ENCODE results near the gene PLCH1.

PLCH1 gene

DNA sequence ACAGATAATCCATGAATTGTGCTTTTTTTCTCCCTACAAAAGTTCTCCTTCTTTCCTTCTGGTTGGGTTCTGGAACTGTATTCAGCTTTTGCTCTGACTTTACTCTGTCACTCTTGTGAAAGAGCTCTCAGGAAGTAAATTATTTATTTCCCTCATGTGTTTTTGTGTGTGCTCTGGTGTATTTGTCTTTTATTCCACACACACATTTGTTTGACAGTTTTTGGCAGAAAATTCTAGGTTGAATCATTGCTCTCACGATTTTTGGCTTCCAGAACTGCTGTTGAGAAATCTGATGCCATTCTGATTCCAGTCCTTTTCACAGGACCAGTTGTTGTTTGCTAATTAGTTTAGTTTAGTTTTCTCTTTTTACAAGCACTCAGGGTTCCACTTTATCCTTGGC lies 172.8 kb downstream of the PLCH1 start:
- DNase-seq (ENCODE audit: low spot score) = no peak
- in situ Hi-C loops (cut with MboI; ENCODE audit: low pct_unique_long_range_greater_than_20kb, low sequenced_read_pairs, unreplicated experiment) = no loop called here
- TF ChIP-seq CTCF (IDR thresholded peaks at IDR 0.05; ENCODE audit: extremely low read depth, insufficient read depth, missing control alignments) = no peak

- no peak for DNase-seq (ENCODE audit: low spot score)
- in situ Hi-C loops (cut with MboI; ENCODE audit: low pct_unique_long_range_greater_than_20kb, low sequenced_read_pairs, unreplicated experiment) = no loop called here
- no peak for TF ChIP-seq CTCF (IDR thresholded peaks at IDR 0.05; ENCODE audit: extremely low read depth, insufficient read depth, missing control alignments)
Measured at GRCh38 chr3:155568295-155568694, 176.6 kb downstream of the PLCH1 start.

DNA sequence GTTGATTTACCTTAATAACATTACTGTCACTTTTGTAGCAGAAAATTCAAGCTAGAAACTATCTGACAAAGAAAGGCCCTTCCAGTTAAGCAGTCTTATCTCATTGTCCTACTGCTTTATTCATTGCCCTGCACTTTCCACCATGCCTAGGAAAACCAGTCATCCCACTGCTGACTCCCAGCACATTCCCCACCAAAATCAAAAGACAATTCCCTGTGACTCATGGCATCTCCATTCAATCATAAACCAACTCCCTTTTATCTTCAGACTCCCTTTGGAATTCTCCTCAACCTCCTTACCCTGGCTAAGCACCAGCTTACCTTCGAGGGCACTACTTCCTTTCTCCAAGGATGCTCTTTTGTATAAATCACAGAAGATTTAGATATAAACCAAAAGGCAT lies 184.3 kb downstream of the PLCH1 start:
- no peak for DNase-seq (ENCODE audit: low spot score)
- TF ChIP-seq CTCF (IDR thresholded peaks at IDR 0.05; ENCODE audit: extremely low read depth, insufficient read depth, missing control alignments) = no peak
- in situ Hi-C loops (cut with MboI; ENCODE audit: low pct_unique_long_range_greater_than_20kb, low sequenced_read_pairs, unreplicated experiment) = no loop called here

GRCh38 chr3:155560135-155560534 lies 184.7 kb downstream of the PLCH1 start:
- in situ Hi-C loops (cut with MboI; ENCODE audit: low pct_unique_long_range_greater_than_20kb, low sequenced_read_pairs, unreplicated experiment) = no loop called here
- no peak for DNase-seq (ENCODE audit: low spot score)
- TF ChIP-seq CTCF (IDR thresholded peaks at IDR 0.05; ENCODE audit: extremely low read depth, insufficient read depth, missing control alignments) = no peak

DNA sequence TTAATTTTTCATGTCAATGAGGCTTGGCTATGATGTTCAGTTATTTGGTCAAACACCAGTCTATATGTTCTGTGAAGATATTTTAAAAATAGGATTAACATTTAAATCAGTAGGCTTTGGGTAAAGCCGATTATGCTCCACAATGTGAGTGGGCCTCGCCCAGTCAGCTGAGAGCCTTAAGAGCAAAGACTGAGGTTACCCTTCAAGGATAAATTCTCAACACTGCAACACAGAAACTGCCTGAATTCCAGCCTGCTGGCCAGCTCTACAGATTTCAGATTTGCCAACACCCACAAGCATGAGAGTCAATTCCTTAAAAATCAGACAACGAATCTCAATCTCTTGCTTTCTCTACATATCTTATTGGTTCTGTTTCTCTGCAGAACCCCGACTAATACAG lies 188.3 kb downstream of the PLCH1 start:
- in situ Hi-C loops (cut with MboI; ENCODE audit: low pct_unique_long_range_greater_than_20kb, low sequenced_read_pairs, unreplicated experiment) = no loop called here
- no peak for DNase-seq (ENCODE audit: low spot score)
- no peak for TF ChIP-seq CTCF (IDR thresholded peaks at IDR 0.05; ENCODE audit: extremely low read depth, insufficient read depth, missing control alignments)

GRCh38 chr3:155555479-155556060 lies 189.3 kb downstream of the PLCH1 start:
- TF ChIP-seq CTCF (IDR thresholded peaks at IDR 0.05; ENCODE audit: extremely low read depth, insufficient read depth, missing control alignments) = no peak
- DNase-seq (ENCODE audit: low spot score) = no peak
- in situ Hi-C loops (cut with MboI; ENCODE audit: low pct_unique_long_range_greater_than_20kb, low sequenced_read_pairs, unreplicated experiment) = no loop called here

Data from GM13977 (cell line).